ENCODE data around the gene TRAF2.

The TRAF2 gene

GRCh38 chr9:136969774-136970173, 83.5 kb downstream of the TRAF2 start:
- Mint-ChIP-seq H3K27me3 (ENCODE audit: low read depth, poor library complexity) (peaks cover 21% of the 10 kb centered on the region), H3K27ac (no peak overlapping the region), H3K4me3 (no peak overlapping the region), H3K9me3 (no peaks in the 10 kb centered on the region), H3K36me3 (ENCODE audit: low read depth) (no peaks in the 10 kb centered on the region), H3K4me1 (peaks cover 12% of the 10 kb centered on the region)
- DNase-seq: no peak
- TF ChIP-seq CTCF (IDR thresholded peaks at IDR 0.05): no peak

GRCh38 chr9:136970361-136970760, 84.0 kb downstream of the TRAF2 start:
- Mint-ChIP-seq H3K27ac (no peak overlapping the region), H3K4me3 (no peak overlapping the region), H3K9me3 (no peaks in the 10 kb centered on the region), H3K4me1 (peaks cover 13% of the 10 kb centered on the region), H3K27me3 (ENCODE audit: low read depth, poor library complexity) (peaks cover 22% of the 10 kb centered on the region), H3K36me3 (ENCODE audit: low read depth) (no peaks in the 10 kb centered on the region)
- no peak for TF ChIP-seq CTCF (IDR thresholded peaks at IDR 0.05)
- DNase-seq: no peak

GRCh38 chr9:136971746-136972145, 85.4 kb downstream of the TRAF2 start:
- Mint-ChIP-seq H3K27ac (no peak overlapping the region), H3K4me3 (no peak overlapping the region), H3K9me3 (no peaks in the 10 kb centered on the region), H3K36me3 (ENCODE audit: low read depth) (no peaks in the 10 kb centered on the region), H3K27me3 (ENCODE audit: low read depth, poor library complexity) (peaks cover 15% of the 10 kb centered on the region), H3K4me1 (peaks cover 5% of the 10 kb centered on the region)
- no peak for DNase-seq
- no peak for TF ChIP-seq CTCF (IDR thresholded peaks at IDR 0.05)

DNA sequence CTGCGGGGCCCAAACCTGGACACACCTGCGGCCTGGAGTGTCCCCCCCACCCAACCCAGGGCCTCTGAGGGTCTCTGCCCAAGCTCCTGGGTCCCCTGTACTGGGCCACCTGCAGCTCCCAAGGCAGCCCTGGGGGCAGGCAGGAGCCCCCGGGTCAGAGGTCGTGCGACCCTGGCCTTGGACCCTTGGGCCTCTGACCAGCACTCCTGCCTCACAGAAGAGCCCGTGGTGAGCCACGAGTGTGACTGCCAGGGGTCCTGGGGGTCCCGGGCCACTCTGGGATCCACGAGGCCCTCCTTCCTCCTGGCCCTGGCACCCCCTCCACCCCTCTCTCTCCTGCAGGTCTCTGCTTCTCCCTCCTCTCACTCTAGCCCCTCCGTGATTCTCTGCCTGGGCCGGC, 86.0 kb downstream of the TRAF2 start:
- H3K27ac Mint-ChIP-seq: no peak overlapping the region

GRCh38 chr9:136972743-136973142, 86.4 kb downstream of the TRAF2 start:
- Mint-ChIP-seq H3K36me3 (ENCODE audit: low read depth) (no peaks in the 10 kb centered on the region), H3K4me3 (no peak overlapping the region), H3K27ac (no peak overlapping the region), H3K4me1 (peaks cover 5% of the 10 kb centered on the region), H3K27me3 (ENCODE audit: low read depth, poor library complexity) (peaks cover 22% of the 10 kb centered on the region), H3K9me3 (no peaks in the 10 kb centered on the region)
- TF ChIP-seq CTCF (IDR thresholded peaks at IDR 0.05): no peak
- DNase-seq: no peak

More for the DNA sequence above, 86.0 kb downstream of the TRAF2 start:
- TF ChIP-seq CTCF (IDR thresholded peaks at IDR 0.05): no peak
- Mint-ChIP-seq H3K4me3 (no peak overlapping the region), H3K4me1 (peaks cover 5% of the 10 kb centered on the region), H3K36me3 (ENCODE audit: low read depth) (no peaks in the 10 kb centered on the region), H3K9me3 (no peaks in the 10 kb centered on the region), H3K27me3 (ENCODE audit: low read depth, poor library complexity) (peaks cover 18% of the 10 kb centered on the region)
- no peak for DNase-seq

Data from nephron progenitor cell (in vitro differentiated cells).